NT2/D1 (cell line): Measurements from ENCODE around the gene RESP18.

Source experiments
- DNase-seq: peaks from one replicate; pipeline ENCODE4 v3.0.0-alpha.2; 2011; ENCODE audit warnings: low read depth, low spot score
- H3K27me3 ChIP-seq: 2 replicates; pipeline ENCODE4 v1.6.0; 2011; ENCODE audit warnings: mild to moderate bottlenecking; ENCODE audit not compliant: insufficient read length, insufficient read depth
- H3K36me3 ChIP-seq: 2 replicates; pipeline ENCODE4 v1.6.1; 2011; ENCODE audit warnings: mild to moderate bottlenecking, low read length, mixed read lengths; ENCODE audit not compliant: insufficient read depth, insufficient read length
- H3K4me1 ChIP-seq: 2 replicates; pipeline ENCODE4 v1.5.1; 2011; ENCODE audit not compliant: insufficient read depth, insufficient read length
- H3K4me3 ChIP-seq: 2 replicates; pipeline ENCODE4 v1.5.1; 2011; ENCODE audit warnings: low read depth; ENCODE audit not compliant: insufficient read length
- H3K9ac ChIP-seq: 2 replicates; pipeline ENCODE4 v1.6.0; 2011; ENCODE audit warnings: low read depth; ENCODE audit not compliant: insufficient read length
- H3K9me3 ChIP-seq: 2 replicates; pipeline ENCODE4 v1.5.1; 2011; ENCODE audit warnings: mild to moderate bottlenecking, low read length; ENCODE audit not compliant: insufficient read depth
- SUZ12 ChIP-seq: IDR thresholded peaks from 2 replicates; pipeline ENCODE4 v1.6.1; 2011; ENCODE audit not compliant: insufficient read length, insufficient read depth; ENCODE audit errors: extremely low read depth
- YY1 ChIP-seq: IDR thresholded peaks from 2 replicates; pipeline ENCODE4 v1.6.1; 2011; ENCODE audit not compliant: insufficient read length, insufficient read depth
- ZNF274 ChIP-seq: IDR thresholded peaks from 2 replicates; pipeline ENCODE4 v1.6.1; 2011; ENCODE audit warnings: mild to moderate bottlenecking, low read depth, low read length

Gene RESP18

GRCh38 chr2:219332542-219332941, at the start of gene RESP18:
Gene RESP18, minus strand, starts transcription at chr2:219332744.
- H3K36me3 ChIP-seq, result no peaks in the 10 kb centered on the region
- H3K9me3 ChIP-seq, result peaks cover 6% of the 10 kb centered on the region; the same call in 1 of the 2 replicates
- no peak for DNase-seq
- H3K27me3 ChIP-seq, result peaks cover 72% of the 10 kb centered on the region
- H3K4me3 ChIP-seq, result peak within 1 kb of the TSS; percentile 6
- no peak within 1 kb of the TSS for H3K9ac ChIP-seq
- no peaks in the 10 kb centered on the region for H3K4me1 ChIP-seq
- no peak for TF ChIP-seq YY1
- no peak for TF ChIP-seq SUZ12
- no peak for TF ChIP-seq ZNF274

- H3K27me3 ChIP-seq, result no peaks in the 10 kb centered on the region
- TF ChIP-seq SUZ12, result no peak
- TF ChIP-seq YY1, result no peak
- peaks cover 5% of the 10 kb centered on the region for H3K4me1 ChIP-seq
Observed at GRCh38 chr2:219381448-219381847, 48.9 kb upstream of the RESP18 start.

DNA sequence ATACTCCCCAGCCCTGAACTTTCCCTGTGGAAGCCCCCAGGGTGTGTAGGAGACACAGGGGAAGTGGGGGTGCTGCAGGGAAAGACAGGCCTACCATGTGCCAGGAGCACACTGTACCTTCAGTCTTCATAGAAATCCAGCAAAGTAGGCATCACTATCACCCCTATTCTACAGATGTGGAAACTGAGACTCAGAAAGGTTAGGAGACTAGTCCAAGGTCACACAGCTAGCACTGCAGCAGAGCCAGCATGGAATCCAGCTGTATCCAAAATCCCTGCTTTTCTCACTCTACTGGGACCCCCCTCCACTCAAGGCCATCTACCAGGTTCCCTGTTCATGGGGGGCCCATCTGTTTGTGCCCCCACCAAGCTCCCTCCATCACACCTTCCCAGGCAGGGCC, 48.4 kb upstream of the RESP18 start:
- Histone ChIP-seq H3K9me3 (no peaks in the 10 kb centered on the region), H3K4me1 (peaks cover 4% of the 10 kb centered on the region), H3K27me3 (no peaks in the 10 kb centered on the region), H3K36me3 (peaks cover 60% of the 10 kb centered on the region), H3K4me3 (no peak overlapping the region), H3K9ac (no peak overlapping the region)
- TF ChIP-seq SUZ12 (no peak), ZNF274 (no peak), YY1 (no peak)
- DNase-seq, result no peak

More at GRCh38 chr2:219381448-219381847, 48.9 kb upstream of the RESP18 start:
- Histone ChIP-seq H3K4me3 (no peak overlapping the region), H3K9me3 (no peaks in the 10 kb centered on the region), H3K36me3 (peaks cover 66% of the 10 kb centered on the region), H3K9ac (no peak overlapping the region)
- no peak for DNase-seq

DNA sequence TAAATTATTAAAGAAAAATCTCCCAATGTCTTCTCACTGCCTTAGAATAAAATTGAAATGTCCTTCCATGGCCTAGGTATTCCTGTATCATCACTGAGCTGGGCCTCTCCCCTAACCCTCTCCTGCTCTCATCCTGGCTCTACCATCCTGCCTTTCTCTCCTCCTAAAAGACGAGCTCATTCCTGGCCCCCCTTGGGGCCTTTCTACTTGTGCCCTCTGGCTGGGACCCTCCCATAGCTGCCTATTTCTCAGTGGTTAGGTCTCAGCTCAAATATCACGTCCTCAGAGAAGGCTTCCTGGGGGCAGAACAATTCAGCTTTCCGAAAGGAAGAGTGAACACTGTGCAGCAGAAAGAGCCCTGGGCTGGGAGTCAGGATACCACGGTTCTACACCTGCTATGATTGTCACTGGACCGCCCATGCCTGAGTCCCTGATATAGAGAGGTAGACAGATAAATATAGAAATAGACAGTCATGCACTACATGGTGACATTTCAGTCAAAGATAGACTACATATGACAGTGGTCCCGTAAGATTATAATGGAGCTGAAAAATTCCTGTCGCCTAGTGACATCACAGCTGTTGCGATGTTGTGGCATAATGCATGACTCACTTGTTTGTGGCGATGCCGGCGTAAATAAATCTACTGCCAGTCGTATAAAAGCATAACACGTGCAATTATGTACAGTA, 45.8 kb upstream of the RESP18 start:
- Histone ChIP-seq H3K4me3 (no peak overlapping the region), H3K9ac (no peak overlapping the region), H3K36me3 (peaks cover 52% of the 10 kb centered on the region), H3K27me3 (no peaks in the 10 kb centered on the region), H3K9me3 (no peaks in the 10 kb centered on the region), H3K4me1 (peaks cover 4% of the 10 kb centered on the region)
- no peak for DNase-seq
- no peak for TF ChIP-seq SUZ12
- no peak for TF ChIP-seq ZNF274
- TF ChIP-seq YY1, result no peak

DNA sequence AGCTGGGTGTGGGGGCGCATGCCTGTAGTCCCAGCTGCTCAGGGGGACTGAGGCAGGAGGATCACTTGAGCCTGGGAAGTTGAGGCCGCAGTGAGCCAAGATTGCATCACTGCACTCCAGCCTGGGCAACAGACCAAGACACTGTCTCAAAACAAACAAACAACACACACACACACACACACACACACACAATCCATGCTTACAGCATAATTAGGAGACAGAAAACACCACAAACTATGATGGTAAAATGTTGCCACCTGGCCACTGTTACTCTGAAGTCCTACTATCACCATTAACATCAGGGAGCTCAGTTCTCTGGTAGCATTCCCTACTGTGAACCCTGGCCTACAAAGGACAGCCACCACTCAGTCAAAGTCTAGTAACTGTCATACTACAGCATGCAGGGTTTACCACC, 36.9 kb upstream of the RESP18 start:
- H3K4me3 ChIP-seq, result no peak overlapping the region
- no peaks in the 10 kb centered on the region for H3K27me3 ChIP-seq
- TF ChIP-seq ZNF274 (no peak), SUZ12 (no peak), YY1 (no peak)
- DNase-seq, result no peak
- no peak overlapping the region for H3K9ac ChIP-seq
- no peaks in the 10 kb centered on the region for H3K9me3 ChIP-seq
- H3K36me3 ChIP-seq, result peaks cover 8% of the 10 kb centered on the region
- peaks cover 4% of the 10 kb centered on the region for H3K4me1 ChIP-seq

- no peaks in the 10 kb centered on the region for H3K27me3 ChIP-seq
- H3K4me1 ChIP-seq, result peaks cover 4% of the 10 kb centered on the region
- no peaks in the 10 kb centered on the region for H3K9me3 ChIP-seq
- no peak overlapping the region for H3K9ac ChIP-seq
- no peak for DNase-seq
- peaks cover 2% of the 10 kb centered on the region for H3K36me3 ChIP-seq
- TF ChIP-seq YY1, result no peak
- no peak for TF ChIP-seq SUZ12
- no peak overlapping the region for H3K4me3 ChIP-seq
Observed at GRCh38 chr2:219368690-219369191, 36.2 kb upstream of the RESP18 start.

DNA sequence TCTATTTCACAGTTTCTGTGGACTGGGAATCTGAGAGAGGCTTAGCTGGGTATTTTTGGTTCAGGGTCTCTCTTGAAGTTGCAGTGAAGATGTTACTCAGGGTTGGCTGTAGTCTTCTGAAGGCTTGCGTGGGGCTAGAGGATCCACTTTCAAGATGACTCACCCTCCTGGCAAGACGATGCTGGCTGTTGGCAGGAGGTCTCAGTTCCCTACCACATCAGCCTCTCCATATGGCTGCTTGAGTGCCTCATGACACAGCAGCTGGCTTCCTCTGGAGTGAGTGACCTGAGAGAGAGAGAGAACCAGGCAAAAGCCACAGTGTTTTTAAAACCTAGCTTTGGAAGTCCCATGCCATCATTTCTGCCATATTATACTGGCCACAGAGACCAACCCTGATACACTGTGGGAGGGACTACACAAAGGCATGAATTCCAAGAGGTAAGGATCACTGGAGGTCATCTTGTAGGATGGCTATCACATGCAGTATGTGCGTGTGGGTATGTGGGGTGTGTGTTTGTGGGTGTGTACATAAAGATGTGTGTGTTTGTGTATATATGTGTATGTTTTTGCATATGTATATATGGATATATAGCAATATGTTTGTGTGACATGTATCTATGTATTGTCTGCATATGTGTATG, 30.1 kb upstream of the RESP18 start:
- no peak overlapping the region for H3K4me3 ChIP-seq
- no peaks in the 10 kb centered on the region for H3K36me3 ChIP-seq
- no peak overlapping the region for H3K9ac ChIP-seq
- no peak for DNase-seq
- H3K27me3 ChIP-seq, result peaks cover 39% of the 10 kb centered on the region
- no peaks in the 10 kb centered on the region for H3K4me1 ChIP-seq
- H3K9me3 ChIP-seq, result no peaks in the 10 kb centered on the region
- no peak for TF ChIP-seq SUZ12
